ENCODE data around the gene LAMA3.

GRCh38 chr18:23910032-23910431 is 220.8 kb downstream of the LAMA3 start:
- TF ChIP-seq CTCF (IDR thresholded peaks at IDR 0.05; ENCODE audit: borderline replicate concordance, extremely low read depth, low read length, poor library complexity, severe bottlenecking) (no peak), EZH2 (IDR thresholded peaks at IDR 0.05; ENCODE audit: borderline replicate concordance, low read depth, low read length, severe bottlenecking) (no peak)

Measured in DND-41 (cell line).